IPS-18c (cell line): Measurements from ENCODE around the gene ADGRF5.

Source experiments
- H3K4me3 ChIP-seq: 2 replicates; pipeline ENCODE4 v1.7.0; 2013; ENCODE audit warnings: low read depth, mild to moderate bottlenecking, low read length, moderate library complexity; ENCODE audit not compliant: insufficient read depth
- H3K9me3 ChIP-seq: one replicate; pipeline ENCODE4 v1.6.1; 2013; ENCODE audit warnings: mild to moderate bottlenecking, low read length, moderate library complexity; ENCODE audit not compliant: control insufficient read depth, insufficient read depth

ADGRF5 gene, protein sequence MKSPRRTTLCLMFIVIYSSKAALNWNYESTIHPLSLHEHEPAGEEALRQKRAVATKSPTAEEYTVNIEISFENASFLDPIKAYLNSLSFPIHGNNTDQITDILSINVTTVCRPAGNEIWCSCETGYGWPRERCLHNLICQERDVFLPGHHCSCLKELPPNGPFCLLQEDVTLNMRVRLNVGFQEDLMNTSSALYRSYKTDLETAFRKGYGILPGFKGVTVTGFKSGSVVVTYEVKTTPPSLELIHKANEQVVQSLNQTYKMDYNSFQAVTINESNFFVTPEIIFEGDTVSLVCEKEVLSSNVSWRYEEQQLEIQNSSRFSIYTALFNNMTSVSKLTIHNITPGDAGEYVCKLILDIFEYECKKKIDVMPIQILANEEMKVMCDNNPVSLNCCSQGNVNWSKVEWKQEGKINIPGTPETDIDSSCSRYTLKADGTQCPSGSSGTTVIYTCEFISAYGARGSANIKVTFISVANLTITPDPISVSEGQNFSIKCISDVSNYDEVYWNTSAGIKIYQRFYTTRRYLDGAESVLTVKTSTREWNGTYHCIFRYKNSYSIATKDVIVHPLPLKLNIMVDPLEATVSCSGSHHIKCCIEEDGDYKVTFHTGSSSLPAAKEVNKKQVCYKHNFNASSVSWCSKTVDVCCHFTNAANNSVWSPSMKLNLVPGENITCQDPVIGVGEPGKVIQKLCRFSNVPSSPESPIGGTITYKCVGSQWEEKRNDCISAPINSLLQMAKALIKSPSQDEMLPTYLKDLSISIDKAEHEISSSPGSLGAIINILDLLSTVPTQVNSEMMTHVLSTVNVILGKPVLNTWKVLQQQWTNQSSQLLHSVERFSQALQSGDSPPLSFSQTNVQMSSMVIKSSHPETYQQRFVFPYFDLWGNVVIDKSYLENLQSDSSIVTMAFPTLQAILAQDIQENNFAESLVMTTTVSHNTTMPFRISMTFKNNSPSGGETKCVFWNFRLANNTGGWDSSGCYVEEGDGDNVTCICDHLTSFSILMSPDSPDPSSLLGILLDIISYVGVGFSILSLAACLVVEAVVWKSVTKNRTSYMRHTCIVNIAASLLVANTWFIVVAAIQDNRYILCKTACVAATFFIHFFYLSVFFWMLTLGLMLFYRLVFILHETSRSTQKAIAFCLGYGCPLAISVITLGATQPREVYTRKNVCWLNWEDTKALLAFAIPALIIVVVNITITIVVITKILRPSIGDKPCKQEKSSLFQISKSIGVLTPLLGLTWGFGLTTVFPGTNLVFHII (N-terminal part only)

GRCh38 chr6:46921731-46922130 is at the start of gene ADGRF5:
Gene ADGRF5, minus strand, starts transcription at chr6:46921938. Its CDS starts 15,176 bp downstream, at chr6:46906762.
- H3K9me3 ChIP-seq: no peaks in the 10 kb centered on the region
- no peak within 1 kb of the TSS for H3K4me3 ChIP-seq

- H3K4me3 ChIP-seq: no peak overlapping the region
- no peaks in the 10 kb centered on the region for H3K9me3 ChIP-seq
Observed at GRCh38 chr6:46969206-46969605, 47.5 kb upstream of the ADGRF5 start.

- H3K4me3 ChIP-seq: no peak overlapping the region
- H3K9me3 ChIP-seq: no peaks in the 10 kb centered on the region
Observed at GRCh38 chr6:46967826-46968349, 46.1 kb upstream of the ADGRF5 start.

DNA sequence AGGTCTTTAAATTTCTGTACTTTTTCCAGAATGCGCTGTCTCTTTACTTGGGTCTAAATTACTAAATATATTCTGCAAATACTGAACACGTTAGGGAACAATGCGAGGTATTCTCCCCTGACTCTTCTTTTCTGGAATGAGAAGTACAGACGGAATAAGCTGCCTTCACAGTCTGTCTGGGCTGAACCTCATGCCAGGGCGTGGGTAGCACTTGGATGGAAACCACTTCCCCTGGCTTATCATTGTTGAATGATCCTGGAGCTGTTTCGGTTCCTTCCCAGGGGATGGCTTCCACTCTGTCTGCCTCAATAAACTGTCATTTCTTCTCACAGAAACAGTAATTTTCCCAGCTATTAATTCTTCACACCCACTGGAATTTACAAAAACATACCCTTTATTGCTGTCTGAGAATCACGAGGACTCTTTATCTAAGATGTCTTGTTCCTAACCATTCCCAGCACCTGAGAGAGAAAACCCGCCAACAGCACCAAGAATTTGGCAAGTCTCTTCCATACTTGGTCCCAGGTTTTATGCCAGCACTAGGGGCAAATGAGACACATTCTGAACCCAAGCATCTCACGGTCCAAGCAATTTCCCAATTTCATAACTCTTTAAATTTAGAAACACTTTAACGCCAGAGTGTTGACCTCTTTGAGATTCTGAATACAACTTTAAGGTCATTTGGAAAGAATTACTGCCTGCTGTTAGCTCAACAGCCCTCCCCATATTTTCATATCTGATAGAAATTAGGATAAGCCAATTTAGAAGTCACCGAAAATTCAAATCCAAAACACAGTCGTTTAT is 43.2 kb upstream of the ADGRF5 start:
- Histone ChIP-seq H3K4me3 (no peak overlapping the region), H3K9me3 (no peaks in the 10 kb centered on the region)

DNA sequence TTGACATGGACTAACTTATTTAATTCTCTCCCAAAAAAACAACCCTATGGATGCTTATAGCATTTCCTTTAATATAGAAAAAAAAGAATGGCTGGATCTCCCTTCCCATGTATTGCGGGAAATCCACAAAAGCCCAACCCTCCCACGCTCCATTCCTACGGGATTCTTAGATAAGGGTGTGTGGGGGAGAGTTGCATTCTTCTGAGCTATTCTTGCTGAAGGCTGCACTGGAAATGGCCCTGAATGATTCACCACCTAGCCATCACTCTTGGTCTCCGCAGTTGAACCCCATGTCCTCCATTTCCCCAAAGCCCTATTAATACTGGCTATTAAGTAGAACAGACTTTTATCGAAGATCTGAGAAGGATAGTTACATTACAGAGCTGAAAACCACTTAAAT is 41.9 kb upstream of the ADGRF5 start:
- no peaks in the 10 kb centered on the region for H3K9me3 ChIP-seq
- no peak overlapping the region for H3K4me3 ChIP-seq

GRCh38 chr6:46963039-46963438 is 41.3 kb upstream of the ADGRF5 start:
- H3K4me3 ChIP-seq: no peak overlapping the region
- H3K9me3 ChIP-seq: no peaks in the 10 kb centered on the region

DNA sequence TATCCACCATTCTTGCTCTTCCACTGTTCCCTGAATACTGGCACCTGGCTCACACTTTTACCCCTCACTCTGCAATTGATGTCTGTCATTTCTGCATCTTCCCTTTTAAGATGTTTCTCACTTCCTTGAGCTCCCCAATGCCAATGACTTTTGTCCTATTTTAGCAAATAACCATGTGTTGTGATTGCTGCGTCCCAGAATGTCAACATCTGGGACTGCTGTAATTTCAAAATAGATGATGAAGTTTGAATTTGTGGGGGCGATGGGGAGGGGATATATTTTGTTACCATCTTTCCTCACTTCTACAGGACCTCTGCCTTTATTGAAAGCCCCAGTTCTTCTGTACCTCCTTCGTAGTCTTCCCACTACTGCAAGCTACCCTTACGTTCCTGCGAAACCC is 40.0 kb upstream of the ADGRF5 start:
- H3K4me3 ChIP-seq: no peak overlapping the region
- no peaks in the 10 kb centered on the region for H3K9me3 ChIP-seq

DNA sequence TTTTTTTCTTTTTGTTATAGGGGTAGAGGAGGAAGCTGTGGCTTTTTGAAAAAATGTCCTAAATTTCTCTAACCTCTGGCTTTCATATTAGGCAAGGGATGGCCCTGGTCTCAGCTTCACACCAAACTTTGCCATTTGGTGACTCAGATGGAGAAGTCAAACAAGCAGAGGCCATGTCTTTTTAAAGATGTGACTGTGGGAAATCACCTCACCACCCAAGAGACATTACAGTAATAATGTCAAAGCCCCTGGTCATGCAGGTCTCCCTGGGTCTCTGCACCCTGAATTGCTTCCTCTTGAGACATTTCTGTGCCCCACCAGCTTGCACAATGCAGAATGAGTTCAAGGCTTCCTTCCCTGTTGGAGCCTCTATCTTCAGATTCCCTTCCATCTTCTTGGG is 39.5 kb upstream of the ADGRF5 start:
- no peaks in the 10 kb centered on the region for H3K9me3 ChIP-seq

DNA sequence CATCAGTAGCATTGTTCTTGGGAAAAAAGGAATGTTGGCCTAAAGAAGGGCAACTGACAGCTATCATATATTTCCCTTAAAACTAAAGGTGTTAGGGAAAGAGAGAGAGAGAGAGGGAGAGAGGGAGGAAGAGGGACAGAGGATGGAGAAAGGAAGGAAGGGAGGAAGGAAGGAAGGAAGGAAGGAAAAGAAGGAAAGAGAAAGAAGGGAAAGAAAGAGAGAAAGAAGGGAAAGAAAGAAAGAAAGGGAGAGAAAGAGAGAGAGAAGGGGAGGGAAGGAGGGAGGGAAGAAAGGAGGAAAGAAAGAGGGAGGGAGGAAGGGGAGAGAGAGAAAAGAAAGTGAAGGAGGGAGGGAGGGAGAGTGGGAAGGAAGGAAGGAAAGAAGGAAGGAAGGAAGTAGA is 37.7 kb upstream of the ADGRF5 start:
- Histone ChIP-seq H3K9me3 (no peaks in the 10 kb centered on the region), H3K4me3 (no peak overlapping the region)

More for the DNA sequence above, 39.5 kb upstream of the ADGRF5 start:
- H3K4me3 ChIP-seq: no peak overlapping the region

- H3K4me3 ChIP-seq: no peak overlapping the region
- no peaks in the 10 kb centered on the region for H3K9me3 ChIP-seq
Observed at GRCh38 chr6:46956409-46956808, 34.7 kb upstream of the ADGRF5 start.

DNA sequence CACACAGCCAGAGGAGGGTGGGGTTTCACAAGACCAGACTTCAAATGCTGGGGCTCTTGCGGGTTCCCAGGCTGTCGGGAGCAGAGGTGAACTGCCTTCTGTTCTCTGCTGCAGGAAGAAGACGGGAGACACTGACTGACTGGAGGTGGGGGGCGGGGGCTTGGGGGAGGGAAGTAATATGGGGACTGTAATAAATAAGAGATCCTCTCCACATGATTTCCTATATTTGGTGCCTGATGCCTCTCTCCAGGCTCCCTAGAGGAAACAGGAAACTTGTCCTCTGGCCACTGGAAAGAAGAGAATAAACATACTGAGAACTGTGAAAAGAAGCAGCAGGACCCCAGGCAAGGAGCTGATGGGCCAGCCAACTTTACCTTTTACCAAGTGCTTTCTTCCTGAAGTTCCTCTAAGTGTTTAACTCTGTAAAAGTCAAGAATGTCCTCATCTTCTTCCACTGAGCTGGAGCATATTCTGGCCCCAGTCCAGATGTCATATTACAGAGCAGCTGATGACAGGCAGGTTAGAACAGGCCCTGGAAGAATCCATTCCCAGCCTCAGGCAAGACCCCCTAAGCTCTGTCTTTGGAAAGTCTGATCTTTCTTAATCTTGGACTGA is 33.2 kb upstream of the ADGRF5 start:
- H3K9me3 ChIP-seq: no peaks in the 10 kb centered on the region
- H3K4me3 ChIP-seq: no peak overlapping the region

DNA sequence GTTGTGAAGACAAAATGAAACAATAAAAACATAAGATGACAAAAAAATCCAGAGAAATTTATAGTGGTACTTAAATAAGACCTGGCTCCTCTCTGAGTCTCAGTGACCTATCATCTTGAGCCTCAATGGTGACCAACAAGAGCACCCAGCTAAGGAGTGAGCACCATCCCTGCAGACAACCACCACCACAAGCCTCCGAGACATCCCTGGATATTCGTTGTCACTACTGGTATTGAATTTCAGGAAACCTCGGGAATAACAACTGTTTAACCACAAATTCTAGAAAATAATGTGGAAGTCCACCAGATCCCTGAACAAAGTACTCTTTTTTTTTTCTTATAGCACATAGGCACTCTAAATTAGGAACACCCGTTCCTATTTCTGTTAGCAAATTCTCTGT is 32.2 kb upstream of the ADGRF5 start:
- Histone ChIP-seq H3K4me3 (no peak overlapping the region), H3K9me3 (no peaks in the 10 kb centered on the region)

GRCh38 chr6:46949632-46950280 is 28.0 kb upstream of the ADGRF5 start:
- H3K4me3 ChIP-seq: no peak overlapping the region
- no peaks in the 10 kb centered on the region for H3K9me3 ChIP-seq

GRCh38 chr6:46948699-46949098 is 27.0 kb upstream of the ADGRF5 start:
- no peak overlapping the region for H3K4me3 ChIP-seq

DNA sequence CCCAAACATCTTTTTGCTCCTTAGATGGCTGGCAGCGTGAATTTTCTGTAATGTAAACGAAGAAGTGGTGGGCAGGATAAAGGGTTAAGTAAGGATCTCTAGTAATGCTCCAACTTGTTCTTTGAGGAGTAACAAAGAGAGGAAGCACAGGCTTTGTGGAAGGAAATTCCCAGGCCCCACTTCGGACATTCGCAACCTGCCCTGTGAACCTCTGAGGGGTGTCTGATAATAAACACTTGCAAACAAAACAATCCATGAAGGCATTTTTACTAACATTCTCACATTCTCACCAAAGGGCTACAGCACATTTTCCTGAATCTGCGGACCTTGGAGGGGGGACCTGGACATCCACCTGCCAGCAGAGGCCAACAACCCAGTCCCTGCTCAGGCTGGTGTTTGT is 25.8 kb upstream of the ADGRF5 start:
- no peaks in the 10 kb centered on the region for H3K9me3 ChIP-seq
- H3K4me3 ChIP-seq: no peak overlapping the region

More at GRCh38 chr6:46948699-46949098, 27.0 kb upstream of the ADGRF5 start:
- H3K9me3 ChIP-seq: no peaks in the 10 kb centered on the region
